NCI-H748 (cell line): ENCODE results near the gene HIPK2.

Experiments used
- DNase-seq: peaks from one replicate; lab custom pipeline; 2025; ENCODE audit not compliant: unreplicated experiment; lab: John Stamatoyannopoulos, UW

The HIPK2 gene

GRCh38 chr7:139737221-139738100, 40.3 kb downstream of the HIPK2 start:
- DNase-seq = no peak

GRCh38 chr7:139735912-139736595, 41.7 kb downstream of the HIPK2 start:
- no peak for DNase-seq

- DNase-seq = no peak
These were observed 42.3 kb downstream of the HIPK2 start for GRCh38 chr7:139735466-139735865.

GRCh38 chr7:139734395-139734794, 43.4 kb downstream of the HIPK2 start:
- no peak for DNase-seq

GRCh38 chr7:139733751-139734150, 44.0 kb downstream of the HIPK2 start:
- no peak for DNase-seq

GRCh38 chr7:139732471-139733167, 45.2 kb downstream of the HIPK2 start:
- no peak for DNase-seq

GRCh38 chr7:139731802-139732470, 45.9 kb downstream of the HIPK2 start:
- no peak for DNase-seq

GRCh38 chr7:139730746-139731612, 46.8 kb downstream of the HIPK2 start:
- peak; percentile 33 for DNase-seq

- no peak for DNase-seq
These were observed 49.6 kb downstream of the HIPK2 start for GRCh38 chr7:139728203-139728602.

GRCh38 chr7:139727151-139727705, 50.6 kb downstream of the HIPK2 start:
- DNase-seq = no peak

GRCh38 chr7:139726485-139726869, 51.3 kb downstream of the HIPK2 start:
- DNase-seq = no peak

GRCh38 chr7:139725858-139726484, 51.8 kb downstream of the HIPK2 start:
- DNase-seq = no peak

- no peak for DNase-seq
These were observed 52.7 kb downstream of the HIPK2 start for GRCh38 chr7:139725077-139725476.

- DNase-seq = no peak
These were observed 55.2 kb downstream of the HIPK2 start for GRCh38 chr7:139722604-139723003.

- no peak for DNase-seq
These were observed 56.0 kb downstream of the HIPK2 start for GRCh38 chr7:139721821-139722220.

- no peak for DNase-seq
These were observed 56.4 kb downstream of the HIPK2 start for GRCh38 chr7:139721417-139721816.

GRCh38 chr7:139720705-139721231, 57.0 kb downstream of the HIPK2 start:
- no peak for DNase-seq

- DNase-seq = no peak
These were observed 57.6 kb downstream of the HIPK2 start for GRCh38 chr7:139720186-139720585.

- DNase-seq = no peak
These were observed 58.9 kb downstream of the HIPK2 start for GRCh38 chr7:139718859-139719258.
